Measurements from ENCODE around the gene KCNE1.
"Not testable (repeated sequence)": the region's sequence is repeated elsewhere in the genome, so short reads cannot be mapped to it uniquely, and the experiment has no call there.

- TF ChIP-seq CTCF (IDR thresholded peaks at IDR 0.05; ENCODE audit: poor library complexity); EZH2 (IDR thresholded peaks at IDR 0.05; ENCODE audit: borderline replicate concordance): not testable (repeated sequence)
Measured at GRCh38 chr21:34406102-34406501, 105.9 kb downstream of the KCNE1 start.

Measured in hepatocyte (in vitro differentiated cells).